ENCODE data around the gene RYR3. TPM values are rescaled to one million over a fixed set of nuclear protein-coding genes. Genes with fewer than 3 reads are reported as not detected.

RYR3 gene
- total RNA-seq, 1 donor from 2014 or later, result 0.08 TPM

GRCh38 chr15:33533197-33533596 lies 222.4 kb downstream of the RYR3 start:
- TF ChIP-seq CTCF (IDR thresholded peaks at IDR 0.05; ENCODE audit: borderline replicate concordance), result no peak
- no peak overlapping the region for H3K4me3 ChIP-seq
- H3K36me3 ChIP-seq, result no peaks in the 10 kb centered on the region
- no peaks in the 10 kb centered on the region for H3K9me3 ChIP-seq (replicated peaks)
- no peak for DNase-seq
- H3K4me1 ChIP-seq, result no peaks in the 10 kb centered on the region
- H3K27me3 ChIP-seq (ENCODE audit: low read depth), result peaks cover 9% of the 10 kb centered on the region
- no peak overlapping the region for H3K27ac ChIP-seq (replicated peaks)
- intact Hi-C loops (cut with micrococcal nuclease), result no loop called here

- Histone ChIP-seq H3K4me3 (no peak overlapping the region), H3K9me3 (replicated peaks) (no peaks in the 10 kb centered on the region), H3K27ac (replicated peaks) (no peak overlapping the region), H3K27me3 (ENCODE audit: low read depth) (peaks cover 9% of the 10 kb centered on the region), H3K36me3 (no peaks in the 10 kb centered on the region), H3K4me1 (no peaks in the 10 kb centered on the region)
- no peak for DNase-seq
- no peak for TF ChIP-seq CTCF (IDR thresholded peaks at IDR 0.05; ENCODE audit: borderline replicate concordance)
- intact Hi-C loops (cut with micrococcal nuclease), result no loop called here
These were observed 223.9 kb downstream of the RYR3 start for GRCh38 chr15:33534642-33535041.

GRCh38 chr15:33535135-33535534 lies 224.4 kb downstream of the RYR3 start:
- Histone ChIP-seq H3K9me3 (replicated peaks) (no peaks in the 10 kb centered on the region), H3K27ac (replicated peaks) (no peak overlapping the region), H3K4me1 (no peaks in the 10 kb centered on the region), H3K4me3 (no peak overlapping the region), H3K36me3 (no peaks in the 10 kb centered on the region), H3K27me3 (ENCODE audit: low read depth) (peaks cover 9% of the 10 kb centered on the region)
- DNase-seq, result no peak
- TF ChIP-seq CTCF (IDR thresholded peaks at IDR 0.05; ENCODE audit: borderline replicate concordance), result no peak
- intact Hi-C loops (cut with micrococcal nuclease), result no loop called here

GRCh38 chr15:33539825-33540573 lies 229.2 kb downstream of the RYR3 start:
- intact Hi-C loops (cut with micrococcal nuclease), result no loop called here
- no peaks in the 10 kb centered on the region for H3K36me3 ChIP-seq
- H3K9me3 ChIP-seq (replicated peaks), result no peaks in the 10 kb centered on the region
- peaks cover 3% of the 10 kb centered on the region for H3K27me3 ChIP-seq (ENCODE audit: low read depth)
- H3K4me1 ChIP-seq, result no peaks in the 10 kb centered on the region
- no peak for DNase-seq
- no peak overlapping the region for H3K27ac ChIP-seq (replicated peaks)
- TF ChIP-seq CTCF (IDR thresholded peaks at IDR 0.05; ENCODE audit: borderline replicate concordance), result no peak
- H3K4me3 ChIP-seq, result no peak overlapping the region

GRCh38 chr15:33543957-33544356 lies 233.2 kb downstream of the RYR3 start:
- no peak for TF ChIP-seq CTCF (IDR thresholded peaks at IDR 0.05; ENCODE audit: borderline replicate concordance)
- Histone ChIP-seq H3K4me3 (no peak overlapping the region), H3K36me3 (no peaks in the 10 kb centered on the region), H3K4me1 (no peaks in the 10 kb centered on the region), H3K9me3 (replicated peaks) (peaks cover 7% of the 10 kb centered on the region), H3K27ac (replicated peaks) (no peak overlapping the region), H3K27me3 (ENCODE audit: low read depth) (no peaks in the 10 kb centered on the region)
- intact Hi-C loops (cut with micrococcal nuclease), result no loop called here
- no peak for DNase-seq

Measured in left ventricle myocardium inferior (tissue), 1 donor.